ENCODE results near the gene KAZN.

KAZN gene

DNA sequence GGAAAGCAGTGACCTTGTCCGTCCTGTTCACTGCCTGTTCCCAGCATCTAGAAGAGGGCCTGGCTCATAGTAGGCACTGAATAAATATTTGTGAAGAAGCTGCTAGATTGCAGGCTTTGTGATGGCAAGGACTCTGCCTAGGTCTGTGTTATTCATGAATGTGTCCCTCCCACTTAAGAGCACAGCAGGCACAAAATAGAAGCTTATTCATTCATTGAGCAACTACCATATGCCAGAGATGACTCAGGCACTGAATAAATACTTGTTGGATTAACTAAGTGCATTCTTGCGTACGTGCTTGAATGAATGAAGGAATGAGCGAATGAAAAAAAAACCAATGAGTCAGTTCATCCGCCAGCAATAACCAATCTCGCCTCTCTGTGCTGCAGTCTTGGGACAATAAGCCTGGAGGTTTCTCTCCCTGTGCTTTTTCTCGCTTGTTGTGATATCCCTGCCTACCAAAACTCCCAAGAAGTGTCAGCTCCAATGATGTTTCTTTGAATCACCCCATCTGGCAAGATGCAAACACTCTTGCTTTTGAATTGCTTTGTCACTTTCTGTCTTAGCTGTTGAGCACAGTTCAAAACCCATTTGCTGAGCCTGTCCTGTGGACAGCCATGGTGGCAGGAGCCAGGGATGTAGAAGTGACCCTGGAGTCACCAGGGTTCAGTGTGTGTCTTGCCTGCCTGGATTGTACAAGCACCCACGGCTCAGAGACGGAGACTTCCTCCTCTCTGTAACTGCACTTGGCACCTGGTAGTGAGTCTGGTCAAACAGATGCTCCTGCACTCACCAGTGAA lies 143.9 kb downstream of the KAZN start:
- Histone ChIP-seq H3K27ac (ENCODE audit: low read depth, low read length) (no peak overlapping the region), H3K36me3 (ENCODE audit: control insufficient read depth in 1 of 2, insufficient read depth in 2 of 2, low read length in 2 of 2) (no peaks in the 10 kb centered on the region), H3K4me1 (ENCODE audit: control insufficient read depth in 1 of 2, insufficient read depth in 2 of 2, low read length in 2 of 2) (no peaks in the 10 kb centered on the region), H3K9ac (ENCODE audit: low read depth in 1 of 2, low read length in 2 of 2) (no peak overlapping the region), H3K27me3 (ENCODE audit: control insufficient read depth in 1 of 2, insufficient read depth in 2 of 2, low read length in 2 of 2) (peaks cover 5 to 13% of the 10 kb centered on the region in 2 donors), H3K4me3 (ENCODE audit: low read depth in 1 of 2, low read length in 2 of 2) (no peak overlapping the region), H3K9me3 (ENCODE audit: control insufficient read depth in 1 of 2, low read length in 2 of 2) (no peaks in the 10 kb centered on the region)

DNA sequence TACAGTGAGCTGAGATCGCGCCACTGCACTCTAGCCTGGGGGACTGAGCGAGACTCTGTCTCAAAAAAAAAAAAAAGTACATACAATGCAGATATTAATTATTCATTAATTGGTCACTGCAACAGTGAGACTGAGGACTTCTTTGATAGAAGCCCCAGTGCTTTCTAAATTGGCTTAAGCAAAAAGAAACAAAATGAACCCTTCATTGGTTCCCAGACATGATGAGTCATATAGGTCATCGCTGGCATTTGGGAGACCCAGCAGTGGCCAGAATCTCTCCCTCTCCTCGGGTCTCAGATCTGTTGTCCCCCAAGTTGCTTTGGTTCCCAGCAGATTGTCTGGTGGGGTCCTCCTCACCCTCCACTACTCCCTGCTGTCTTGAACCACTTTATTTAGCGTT lies 144.9 kb downstream of the KAZN start:
- Histone ChIP-seq H3K4me1 (ENCODE audit: control insufficient read depth in 1 of 2, insufficient read depth in 2 of 2, low read length in 2 of 2) (no peaks in the 10 kb centered on the region), H3K27me3 (ENCODE audit: control insufficient read depth in 1 of 2, insufficient read depth in 2 of 2, low read length in 2 of 2) (peaks cover 5 to 11% of the 10 kb centered on the region in 2 donors), H3K36me3 (ENCODE audit: control insufficient read depth in 1 of 2, insufficient read depth in 2 of 2, low read length in 2 of 2) (no peaks in the 10 kb centered on the region), H3K4me3 (ENCODE audit: low read depth in 1 of 2, low read length in 2 of 2) (no peak overlapping the region), H3K27ac (ENCODE audit: low read depth, low read length) (no peak overlapping the region), H3K9ac (ENCODE audit: low read depth in 1 of 2, low read length in 2 of 2) (no peak overlapping the region), H3K9me3 (ENCODE audit: control insufficient read depth in 1 of 2, low read length in 2 of 2) (no peaks in the 10 kb centered on the region)

GRCh38 chr1:14745001-14745720 lies 146.7 kb downstream of the KAZN start:
- no peak overlapping the region for H3K27ac ChIP-seq (ENCODE audit: low read depth, low read length)
- no peaks in the 10 kb centered on the region for H3K9me3 ChIP-seq (ENCODE audit: control insufficient read depth in 1 of 2, low read length in 2 of 2)
- no peak overlapping the region for H3K9ac ChIP-seq (ENCODE audit: low read depth in 1 of 2, low read length in 2 of 2)
- H3K4me3 ChIP-seq (ENCODE audit: low read depth in 1 of 2, low read length in 2 of 2): no peak overlapping the region
- H3K36me3 ChIP-seq (ENCODE audit: control insufficient read depth in 1 of 2, insufficient read depth in 2 of 2, low read length in 2 of 2): no peaks in the 10 kb centered on the region
- peaks cover 5 to 8% of the 10 kb centered on the region in 2 donors for H3K27me3 ChIP-seq (ENCODE audit: control insufficient read depth in 1 of 2, insufficient read depth in 2 of 2, low read length in 2 of 2)
- H3K4me1 ChIP-seq (ENCODE audit: control insufficient read depth in 1 of 2, insufficient read depth in 2 of 2, low read length in 2 of 2): no peaks in the 10 kb centered on the region

DNA sequence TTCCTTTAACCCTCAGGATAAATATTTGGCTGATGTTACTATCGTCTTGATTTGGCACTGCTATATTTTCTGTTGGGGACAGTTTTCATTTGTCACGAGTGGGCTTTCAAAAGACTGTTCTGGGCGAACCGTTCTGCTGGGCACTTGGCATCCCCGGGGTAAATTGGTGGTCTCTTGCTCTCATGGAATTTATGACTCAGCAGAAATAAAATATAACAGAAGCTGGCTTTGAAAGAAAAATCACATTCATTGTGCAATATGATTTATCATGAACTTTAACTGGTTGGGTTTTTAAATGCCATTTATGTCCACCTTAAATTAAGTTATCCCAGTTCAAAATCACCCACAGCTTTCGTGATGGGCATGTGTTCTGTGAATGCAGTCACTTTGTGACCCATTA lies 147.3 kb downstream of the KAZN start:
- H3K27me3 ChIP-seq (ENCODE audit: control insufficient read depth in 1 of 2, insufficient read depth in 2 of 2, low read length in 2 of 2): peaks cover 3 to 5% of the 10 kb centered on the region in 2 donors
- no peak overlapping the region for H3K27ac ChIP-seq (ENCODE audit: low read depth, low read length)
- no peaks in the 10 kb centered on the region for H3K36me3 ChIP-seq (ENCODE audit: control insufficient read depth in 1 of 2, insufficient read depth in 2 of 2, low read length in 2 of 2)
- no peaks in the 10 kb centered on the region for H3K9me3 ChIP-seq (ENCODE audit: control insufficient read depth in 1 of 2, low read length in 2 of 2)
- H3K4me1 ChIP-seq (ENCODE audit: control insufficient read depth in 1 of 2, insufficient read depth in 2 of 2, low read length in 2 of 2): no peaks in the 10 kb centered on the region
- H3K4me3 ChIP-seq (ENCODE audit: low read depth in 1 of 2, low read length in 2 of 2): no peak overlapping the region
- no peak overlapping the region for H3K9ac ChIP-seq (ENCODE audit: low read depth in 1 of 2, low read length in 2 of 2)

- no peaks in the 10 kb centered on the region for H3K4me1 ChIP-seq (ENCODE audit: control insufficient read depth in 1 of 2, insufficient read depth in 2 of 2, low read length in 2 of 2)
- H3K27ac ChIP-seq (ENCODE audit: low read depth, low read length): no peak overlapping the region
- no peaks in the 10 kb centered on the region for H3K27me3 ChIP-seq (ENCODE audit: control insufficient read depth in 1 of 2, insufficient read depth in 2 of 2, low read length in 2 of 2)
- no peak overlapping the region for H3K9ac ChIP-seq (ENCODE audit: low read depth in 1 of 2, low read length in 2 of 2)
- no peaks in the 10 kb centered on the region for H3K9me3 ChIP-seq (ENCODE audit: control insufficient read depth in 1 of 2, low read length in 2 of 2)
- H3K36me3 ChIP-seq (ENCODE audit: control insufficient read depth in 1 of 2, insufficient read depth in 2 of 2, low read length in 2 of 2): no peaks in the 10 kb centered on the region
- H3K4me3 ChIP-seq (ENCODE audit: low read depth in 1 of 2, low read length in 2 of 2): no peak overlapping the region
Measured at GRCh38 chr1:14746393-14746792, 147.9 kb downstream of the KAZN start.

- Histone ChIP-seq H3K36me3 (ENCODE audit: control insufficient read depth in 1 of 2, insufficient read depth in 2 of 2, low read length in 2 of 2) (no peaks in the 10 kb centered on the region), H3K4me1 (ENCODE audit: control insufficient read depth in 1 of 2, insufficient read depth in 2 of 2, low read length in 2 of 2) (no peaks in the 10 kb centered on the region), H3K9me3 (ENCODE audit: control insufficient read depth in 1 of 2, low read length in 2 of 2) (no peaks in the 10 kb centered on the region), H3K27ac (ENCODE audit: low read depth, low read length) (no peak overlapping the region), H3K4me3 (ENCODE audit: low read depth in 1 of 2, low read length in 2 of 2) (no peak overlapping the region), H3K9ac (ENCODE audit: low read depth in 1 of 2, low read length in 2 of 2) (no peak overlapping the region), H3K27me3 (ENCODE audit: control insufficient read depth in 1 of 2, insufficient read depth in 2 of 2, low read length in 2 of 2) (no peaks in the 10 kb centered on the region)
Measured at GRCh38 chr1:14748151-14748550, 149.7 kb downstream of the KAZN start.

DNA sequence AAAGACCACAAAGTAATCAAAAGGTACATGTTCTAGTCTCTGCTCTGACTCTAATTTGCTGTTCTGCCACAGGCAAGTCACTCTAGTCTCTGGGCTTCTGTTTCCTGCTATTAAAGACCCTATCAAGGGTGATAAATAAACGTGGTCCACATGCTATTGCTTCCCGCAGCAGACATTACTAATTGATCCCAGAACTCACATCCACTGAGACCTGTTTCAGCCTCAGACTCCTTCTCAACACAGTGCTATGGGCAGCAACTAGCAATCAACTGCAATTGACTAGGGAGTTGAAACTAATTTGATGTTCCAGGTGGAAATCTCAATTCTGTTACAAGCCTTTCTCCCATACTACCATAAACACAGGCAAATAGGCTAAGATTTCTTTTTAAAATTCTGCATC lies 150.5 kb downstream of the KAZN start:
- H3K27me3 ChIP-seq (ENCODE audit: control insufficient read depth in 1 of 2, insufficient read depth in 2 of 2, low read length in 2 of 2): no peaks in the 10 kb centered on the region
- no peaks in the 10 kb centered on the region for H3K9me3 ChIP-seq (ENCODE audit: control insufficient read depth in 1 of 2, low read length in 2 of 2)
- H3K27ac ChIP-seq (ENCODE audit: low read depth, low read length): no peak overlapping the region
- no peaks in the 10 kb centered on the region for H3K4me1 ChIP-seq (ENCODE audit: control insufficient read depth in 1 of 2, insufficient read depth in 2 of 2, low read length in 2 of 2)
- no peak overlapping the region for H3K9ac ChIP-seq (ENCODE audit: low read depth in 1 of 2, low read length in 2 of 2)
- no peaks in the 10 kb centered on the region for H3K36me3 ChIP-seq (ENCODE audit: control insufficient read depth in 1 of 2, insufficient read depth in 2 of 2, low read length in 2 of 2)
- H3K4me3 ChIP-seq (ENCODE audit: low read depth in 1 of 2, low read length in 2 of 2): no peak overlapping the region

DNA sequence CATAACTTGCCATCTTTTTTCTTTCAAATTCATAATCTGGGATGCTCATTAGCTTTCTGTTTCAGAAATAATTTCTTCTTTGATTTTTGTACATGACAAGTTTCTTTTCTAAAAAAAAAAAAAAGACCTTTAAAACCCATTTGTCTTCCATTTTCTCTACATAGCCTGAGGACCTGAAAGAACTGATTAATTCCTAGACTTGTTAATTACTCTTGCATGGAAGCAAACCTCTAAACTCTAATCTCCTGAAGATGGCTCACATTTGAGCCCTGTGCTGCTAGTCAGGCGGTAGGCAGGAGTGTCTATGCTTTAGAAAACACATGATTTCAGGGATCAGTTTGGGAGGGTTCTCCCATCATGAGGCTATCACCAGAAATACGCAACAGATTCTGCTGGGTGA lies 152.0 kb downstream of the KAZN start:
- Histone ChIP-seq H3K4me3 (ENCODE audit: low read depth in 1 of 2, low read length in 2 of 2) (no peak overlapping the region), H3K9ac (ENCODE audit: low read depth in 1 of 2, low read length in 2 of 2) (no peak overlapping the region), H3K27me3 (ENCODE audit: control insufficient read depth in 1 of 2, insufficient read depth in 2 of 2, low read length in 2 of 2) (no peaks in the 10 kb centered on the region), H3K36me3 (ENCODE audit: control insufficient read depth in 1 of 2, insufficient read depth in 2 of 2, low read length in 2 of 2) (no peaks in the 10 kb centered on the region), H3K9me3 (ENCODE audit: control insufficient read depth in 1 of 2, low read length in 2 of 2) (no peaks in the 10 kb centered on the region), H3K27ac (ENCODE audit: low read depth, low read length) (no peak overlapping the region), H3K4me1 (ENCODE audit: control insufficient read depth in 1 of 2, insufficient read depth in 2 of 2, low read length in 2 of 2) (no peaks in the 10 kb centered on the region)

GRCh38 chr1:14755518-14756252 lies 157.2 kb downstream of the KAZN start:
- Histone ChIP-seq H3K27me3 (ENCODE audit: control insufficient read depth in 1 of 2, insufficient read depth in 2 of 2, low read length in 2 of 2) (no peaks in the 10 kb centered on the region), H3K4me1 (ENCODE audit: control insufficient read depth in 1 of 2, insufficient read depth in 2 of 2, low read length in 2 of 2) (no peaks in the 10 kb centered on the region), H3K27ac (ENCODE audit: low read depth, low read length) (no peak overlapping the region), H3K9ac (ENCODE audit: low read depth in 1 of 2, low read length in 2 of 2) (no peak overlapping the region), H3K36me3 (ENCODE audit: control insufficient read depth in 1 of 2, insufficient read depth in 2 of 2, low read length in 2 of 2) (no peaks in the 10 kb centered on the region), H3K9me3 (ENCODE audit: control insufficient read depth in 1 of 2, low read length in 2 of 2) (no peaks in the 10 kb centered on the region), H3K4me3 (ENCODE audit: low read depth in 1 of 2, low read length in 2 of 2) (no peak overlapping the region)
